ENCODE data around the gene CAMSAP3. TPM values are rescaled to one million over a fixed set of nuclear protein-coding genes. Genes with fewer than 3 reads are reported as not detected.

Gene CAMSAP3
- total and polyA plus RNA-seq, 12 donors: 0.61 to 18.9 (median 6.0) TPM

DNA sequence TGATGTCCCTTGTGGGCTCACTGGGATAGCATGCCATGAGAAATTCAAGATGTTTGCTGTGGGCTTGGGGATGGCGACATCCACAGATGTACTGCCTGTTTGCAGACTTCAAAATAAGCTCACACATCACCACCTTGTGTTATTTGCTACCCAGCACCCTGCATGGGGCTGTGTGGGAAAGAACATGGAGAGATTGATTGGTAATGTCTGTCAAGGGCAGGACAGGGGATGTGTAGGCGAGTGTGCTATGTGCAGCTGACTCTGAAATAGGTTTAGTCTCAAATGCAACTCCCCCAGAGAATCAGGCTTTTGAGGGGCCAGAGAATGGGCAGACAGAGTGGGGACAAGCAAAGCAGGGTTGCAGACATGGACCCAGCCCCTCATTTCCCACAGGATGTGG is 35.4 kb upstream of the CAMSAP3 start:
- 93 to 98% (median 94%) methylated on average over 2 of the region's 2 CpGs for WGBS, 4 donors
- no peaks in the 10 kb centered on the region for H3K27me3 ChIP-seq
- DNase-seq: no peak
- TF ChIP-seq, protein P1, sequence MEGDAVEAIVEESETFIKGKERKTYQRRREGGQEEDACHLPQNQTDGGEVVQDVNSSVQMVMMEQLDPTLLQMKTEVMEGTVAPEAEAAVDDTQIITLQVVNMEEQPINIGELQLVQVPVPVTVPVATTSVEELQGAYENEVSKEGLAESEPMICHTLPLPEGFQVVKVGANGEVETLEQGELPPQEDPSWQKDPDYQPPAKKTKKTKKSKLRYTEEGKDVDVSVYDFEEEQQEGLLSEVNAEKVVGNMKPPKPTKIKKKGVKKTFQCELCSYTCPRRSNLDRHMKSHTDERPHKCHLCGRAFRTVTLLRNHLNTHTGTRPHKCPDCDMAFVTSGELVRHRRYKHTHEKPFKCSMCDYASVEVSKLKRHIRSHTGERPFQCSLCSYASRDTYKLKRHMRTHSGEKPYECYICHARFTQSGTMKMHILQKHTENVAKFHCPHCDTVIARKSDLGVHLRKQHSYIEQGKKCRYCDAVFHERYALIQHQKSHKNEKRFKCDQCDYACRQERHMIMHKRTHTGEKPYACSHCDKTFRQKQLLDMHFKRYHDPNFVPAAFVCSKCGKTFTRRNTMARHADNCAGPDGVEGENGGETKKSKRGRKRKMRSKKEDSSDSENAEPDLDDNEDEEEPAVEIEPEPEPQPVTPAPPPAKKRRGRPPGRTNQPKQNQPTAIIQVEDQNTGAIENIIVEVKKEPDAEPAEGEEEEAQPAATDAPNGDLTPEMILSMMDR (IDR thresholded peaks at IDR 0.05): no peak
- TF ChIP-seq POLR2A (IDR thresholded peaks at IDR 0.05): no peak
- intact Hi-C loops (cut with DNase I): no loop called here
- H3K27ac ChIP-seq: no peak overlapping the region
- H3K9me3 ChIP-seq (replicated peaks in 1 of 3): no peaks in the 10 kb centered on the region
- H3K4me3 ChIP-seq: no peak overlapping the region
- peaks cover 0 to 54% of the 10 kb centered on the region in 2 donors for H3K36me3 ChIP-seq (replicated peaks in 1 of 2)
- H3K4me1 ChIP-seq (replicated peaks in 1 of 2): no peaks in the 10 kb centered on the region

DNA sequence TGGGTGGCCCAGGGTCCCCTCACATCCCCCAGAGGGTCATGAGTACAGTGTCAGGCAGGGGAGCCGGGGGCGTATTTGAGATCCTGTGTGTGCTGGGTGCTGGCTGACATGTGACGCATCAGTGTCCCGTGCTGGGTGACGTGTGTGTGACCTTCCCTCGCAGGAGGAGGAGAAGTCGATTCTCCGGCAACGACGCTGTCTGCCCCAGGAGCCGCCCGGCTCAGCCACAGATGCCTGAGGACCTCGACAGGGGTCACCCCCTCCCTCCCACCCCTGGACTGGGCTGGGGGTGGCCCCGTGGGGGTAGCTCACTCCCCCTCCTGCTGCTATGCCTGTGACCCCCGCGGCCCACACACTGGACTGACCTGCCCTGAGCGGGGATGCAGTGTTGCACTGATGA is 34.3 kb upstream of the CAMSAP3 start:
- Histone ChIP-seq H3K27me3 (no peaks in the 10 kb centered on the region), H3K36me3 (replicated peaks in 1 of 2) (peaks cover 0 to 46% of the 10 kb centered on the region in 2 donors), H3K4me1 (replicated peaks in 1 of 2) (no peaks in the 10 kb centered on the region), H3K9me3 (replicated peaks in 1 of 3) (no peaks in the 10 kb centered on the region), H3K27ac (no peak overlapping the region), H3K4me3 (no peak overlapping the region)
- WGBS, 4 donors: 73 to 100% (median 78%) methylated on average over 1 to 17 of the region's 17 CpGs; no CpG with 5 or more reads in 1 of the 4 donors
- TF ChIP-seq, protein P1 (IDR thresholded peaks at IDR 0.05): no peak
- TF ChIP-seq POLR2A (IDR thresholded peaks at IDR 0.05): no peak
- intact Hi-C loops (cut with DNase I): no loop called here
- DNase-seq: no peak

DNA sequence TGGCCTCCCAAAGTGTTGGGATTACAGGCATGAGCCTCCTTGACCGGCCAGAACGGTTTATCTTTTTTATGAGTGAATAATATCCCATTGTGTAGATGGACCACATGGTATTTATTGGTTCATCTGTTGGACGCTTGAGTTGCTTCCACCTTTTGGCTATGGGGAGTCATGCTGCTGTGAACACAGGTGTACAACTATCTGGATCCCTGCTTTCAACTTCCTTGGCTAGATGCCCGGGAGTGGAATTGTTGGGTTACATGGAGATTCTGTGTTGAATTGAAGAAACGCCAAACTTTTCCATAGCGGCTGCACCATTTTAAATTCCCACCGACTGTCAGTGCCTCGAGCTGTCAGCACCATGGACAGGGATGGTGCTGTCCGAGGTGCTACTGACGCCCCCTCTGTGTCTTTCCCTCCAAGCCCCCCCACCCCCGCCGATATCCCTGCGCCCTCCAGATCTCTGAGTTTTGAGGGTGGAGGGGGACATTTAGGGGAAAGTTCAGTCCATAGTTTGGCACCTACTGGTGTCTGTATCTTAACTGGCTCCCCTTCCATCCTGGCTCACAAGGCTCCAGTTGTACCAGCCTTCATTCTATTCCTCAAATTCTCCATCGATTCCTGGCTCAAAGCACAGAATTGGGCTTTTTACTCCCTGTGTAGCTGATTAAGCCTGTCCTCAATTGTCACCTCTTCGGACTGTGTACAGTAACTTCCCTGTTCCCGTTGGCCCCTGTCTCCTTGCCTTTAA is 32.8 kb upstream of the CAMSAP3 start:
- intact Hi-C loops (cut with DNase I): no loop called here
- WGBS, 4 donors: 50 to 58% (median 55%) methylated on average over 15 to 16 of the region's 16 CpGs
- Histone ChIP-seq H3K4me3 (no peak overlapping the region), H3K36me3 (replicated peaks in 1 of 2) (peaks cover 0 to 32% of the 10 kb centered on the region in 2 donors), H3K27ac (no peak overlapping the region), H3K9me3 (replicated peaks in 1 of 3) (no peaks in the 10 kb centered on the region), H3K27me3 (no peaks in the 10 kb centered on the region), H3K4me1 (replicated peaks in 1 of 2) (no peaks in the 10 kb centered on the region)
- DNase-seq: no peak
- TF ChIP-seq, protein P1 (IDR thresholded peaks at IDR 0.05): no peak
- TF ChIP-seq POLR2A (IDR thresholded peaks at IDR 0.05): no peak

DNA sequence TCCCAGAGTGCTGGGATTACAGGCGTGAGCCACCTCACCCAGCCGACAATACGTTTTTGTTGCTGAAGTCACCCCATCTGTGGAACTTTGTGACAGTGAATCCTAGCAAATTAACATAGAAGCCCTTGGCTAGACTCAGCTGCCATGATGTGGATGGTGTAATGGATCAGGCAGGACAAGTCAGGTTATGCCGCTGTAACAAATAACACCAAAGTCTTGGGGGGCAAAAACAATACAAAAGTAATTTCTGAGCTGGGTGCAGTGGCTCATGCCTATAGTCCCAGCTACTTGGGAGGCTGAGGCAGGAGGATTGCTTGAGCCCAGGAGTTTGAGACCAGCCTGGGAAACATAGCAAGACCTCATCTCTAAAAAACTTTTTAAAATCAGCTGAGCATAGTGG is 30.8 kb upstream of the CAMSAP3 start:
- H3K27me3 ChIP-seq: no peaks in the 10 kb centered on the region
- TF ChIP-seq, protein P1 (IDR thresholded peaks at IDR 0.05): no peak
- no peak for TF ChIP-seq POLR2A (IDR thresholded peaks at IDR 0.05)
- no peaks in the 10 kb centered on the region for H3K9me3 ChIP-seq (replicated peaks in 1 of 3)
- H3K4me3 ChIP-seq: no peak overlapping the region
- WGBS, 4 donors: 75 to 92% (median 88%) methylated on average over 4 of the region's 4 CpGs
- H3K36me3 ChIP-seq (replicated peaks in 1 of 2): peaks cover 0 to 13% of the 10 kb centered on the region in 2 donors
- H3K27ac ChIP-seq: no peak overlapping the region
- no peak for DNase-seq
- intact Hi-C loops (cut with DNase I): loop anchor here (5.0 kb wide), 2 partner anchors 112 to 237 kb away; partner anchors contain the start of gene MCEMP1 (in 2 of the 2)
- H3K4me1 ChIP-seq (replicated peaks in 1 of 2): no peaks in the 10 kb centered on the region

All from adrenal gland (tissue), 12 donors.